ENCODE data around the gene AP3D1.

The AP3D1 gene

DNA sequence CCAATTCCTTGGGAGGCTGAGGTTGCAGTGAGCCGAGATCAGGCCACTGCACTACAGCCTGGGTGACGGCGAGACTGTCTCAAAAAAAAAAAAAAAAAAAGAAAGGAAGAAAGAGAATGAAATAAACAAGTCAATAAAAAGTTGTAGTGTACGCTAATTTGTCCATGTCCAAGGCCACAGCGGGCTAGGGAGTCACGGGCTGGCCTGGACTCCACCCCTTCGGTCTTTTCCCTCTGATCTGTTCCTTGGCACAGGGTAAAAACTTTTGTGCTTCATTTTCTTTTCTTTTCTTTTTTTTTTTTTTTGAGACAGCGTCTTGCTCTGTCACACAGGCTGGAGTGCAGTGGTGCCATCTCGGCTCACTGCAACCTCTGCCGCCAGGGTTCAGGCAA is 80.9 kb downstream of the AP3D1 start:
- no peaks in the 10 kb centered on the region for H3K9me3 ChIP-seq (ENCODE audit: control insufficient read depth, low read depth, low read length)
- no peak overlapping the region for H3K4me3 ChIP-seq (ENCODE audit: low read length)
- H3K9ac ChIP-seq (ENCODE audit: low read length), result no peak overlapping the region
- no peak overlapping the region for H3K27ac ChIP-seq (ENCODE audit: low read length)
- no peaks in the 10 kb centered on the region for H3K36me3 ChIP-seq (ENCODE audit: control insufficient read depth, low read depth, low read length)
- H3K4me1 ChIP-seq (ENCODE audit: control insufficient read depth, low read depth, low read length), result no peaks in the 10 kb centered on the region
- H3K27me3 ChIP-seq (ENCODE audit: control insufficient read depth, insufficient read depth, low read length), result no peaks in the 10 kb centered on the region

DNA sequence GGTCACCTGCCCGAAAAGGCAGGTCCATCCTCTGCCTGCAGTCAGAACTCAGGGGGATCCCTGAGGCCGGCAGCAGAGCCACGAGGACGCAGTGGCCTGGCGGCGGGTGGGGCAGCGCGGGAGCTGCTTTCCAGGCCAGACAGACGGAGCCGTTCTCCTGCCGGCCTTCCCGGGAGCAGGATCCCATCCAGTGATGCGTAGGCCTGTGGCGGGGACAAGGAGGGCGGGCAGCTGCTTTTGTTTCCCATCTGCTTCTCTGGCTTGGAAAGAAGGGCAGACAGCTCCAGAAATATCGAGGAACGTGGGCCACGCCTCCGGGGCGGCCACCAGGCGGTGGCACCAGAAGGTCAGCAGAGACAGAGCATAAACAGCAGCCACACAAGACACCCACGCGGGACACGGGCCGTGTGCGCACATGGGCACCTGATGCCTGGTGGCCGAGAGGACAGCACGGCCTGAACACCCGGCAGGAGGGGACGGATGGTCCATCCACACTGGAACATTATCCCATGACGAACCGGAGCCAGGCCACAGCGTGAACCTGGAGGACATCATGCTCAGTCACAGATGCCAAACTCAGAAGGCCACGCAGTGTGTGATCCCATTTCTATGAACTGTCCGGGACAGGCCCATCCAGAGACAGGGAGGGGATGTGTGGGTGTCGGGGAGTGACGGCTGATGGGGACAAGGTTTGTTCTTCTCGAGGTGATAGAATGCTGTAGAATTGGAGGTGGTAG is 86.4 kb downstream of the AP3D1 start:
- Histone ChIP-seq H3K27ac (ENCODE audit: low read length) (no peak overlapping the region), H3K9ac (ENCODE audit: low read length) (no peak overlapping the region), H3K9me3 (ENCODE audit: control insufficient read depth, low read depth, low read length) (no peaks in the 10 kb centered on the region), H3K4me1 (ENCODE audit: control insufficient read depth, low read depth, low read length) (peaks cover 14% of the 10 kb centered on the region), H3K27me3 (ENCODE audit: control insufficient read depth, insufficient read depth, low read length) (no peaks in the 10 kb centered on the region), H3K4me3 (ENCODE audit: low read length) (no peak overlapping the region), H3K36me3 (ENCODE audit: control insufficient read depth, low read depth, low read length) (no peaks in the 10 kb centered on the region)

DNA sequence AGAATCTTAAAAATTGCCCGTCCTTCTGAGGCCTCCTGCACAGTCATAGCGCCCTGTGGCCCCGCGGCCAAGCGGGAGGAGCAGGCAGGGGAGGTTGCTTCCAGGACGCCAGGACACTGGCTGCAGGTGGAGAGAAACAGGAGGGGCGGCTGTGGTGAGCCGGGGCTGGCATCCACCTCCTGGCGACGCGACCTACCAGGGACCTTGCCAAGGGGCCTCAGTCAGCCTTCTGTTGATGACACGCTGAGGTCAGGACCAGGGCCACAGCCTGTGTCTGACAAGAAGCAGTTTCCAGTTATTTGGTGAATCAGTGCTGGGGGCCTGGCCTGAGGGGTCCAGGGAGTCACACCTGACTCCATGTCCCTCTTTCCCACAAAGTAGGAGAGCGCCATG is 87.0 kb downstream of the AP3D1 start:
- no peak overlapping the region for H3K27ac ChIP-seq (ENCODE audit: low read length)
- H3K9ac ChIP-seq (ENCODE audit: low read length), result no peak overlapping the region
- no peaks in the 10 kb centered on the region for H3K9me3 ChIP-seq (ENCODE audit: control insufficient read depth, low read depth, low read length)
- peaks cover 14% of the 10 kb centered on the region for H3K4me1 ChIP-seq (ENCODE audit: control insufficient read depth, low read depth, low read length)
- H3K4me3 ChIP-seq (ENCODE audit: low read length), result no peak overlapping the region
- no peaks in the 10 kb centered on the region for H3K27me3 ChIP-seq (ENCODE audit: control insufficient read depth, insufficient read depth, low read length)
- no peaks in the 10 kb centered on the region for H3K36me3 ChIP-seq (ENCODE audit: control insufficient read depth, low read depth, low read length)

DNA sequence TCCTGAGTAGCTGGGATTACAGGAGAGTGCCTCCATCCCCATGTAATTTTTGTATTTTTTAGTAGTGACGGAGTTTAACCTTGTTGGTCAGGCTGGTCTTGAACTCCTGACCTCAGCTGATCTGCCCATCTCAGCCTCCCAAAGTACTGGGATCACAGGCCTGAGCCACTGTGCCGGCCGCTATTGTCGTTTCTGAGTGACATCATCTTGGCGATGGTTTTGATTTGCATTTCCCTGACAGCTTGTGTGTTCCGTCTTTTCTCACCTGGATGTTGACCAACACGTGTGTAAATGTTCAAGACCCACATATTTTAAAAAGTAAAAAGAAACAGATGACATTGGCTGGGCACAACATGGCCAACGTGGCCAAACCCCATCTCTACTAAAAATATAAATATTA is 87.5 kb downstream of the AP3D1 start:
- Histone ChIP-seq H3K27ac (ENCODE audit: low read length) (no peak overlapping the region), H3K9ac (ENCODE audit: low read length) (no peak overlapping the region), H3K27me3 (ENCODE audit: control insufficient read depth, insufficient read depth, low read length) (no peaks in the 10 kb centered on the region), H3K9me3 (ENCODE audit: control insufficient read depth, low read depth, low read length) (no peaks in the 10 kb centered on the region), H3K4me3 (ENCODE audit: low read length) (no peak overlapping the region), H3K4me1 (ENCODE audit: control insufficient read depth, low read depth, low read length) (peaks cover 14% of the 10 kb centered on the region), H3K36me3 (ENCODE audit: control insufficient read depth, low read depth, low read length) (no peaks in the 10 kb centered on the region)

DNA sequence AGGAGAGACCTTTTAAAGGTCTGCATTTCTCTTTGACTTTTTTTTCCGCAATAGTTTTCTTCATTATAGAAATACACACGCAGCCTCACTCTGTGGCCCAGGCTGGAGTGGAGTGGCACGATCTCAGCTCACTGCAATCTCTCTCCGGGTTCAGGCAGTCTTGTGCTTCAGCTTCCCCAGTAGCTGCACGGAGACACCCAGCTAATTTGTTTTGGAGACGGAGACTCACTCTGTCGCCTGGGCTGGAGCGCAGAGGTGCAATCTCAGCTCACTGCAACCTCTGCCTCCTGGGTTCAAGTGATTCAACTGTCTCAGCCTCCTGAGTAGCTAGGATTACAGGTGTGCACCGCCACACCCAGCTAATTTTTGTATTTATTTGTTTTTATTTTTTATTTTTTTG is 88.6 kb downstream of the AP3D1 start:
- Histone ChIP-seq H3K27ac (ENCODE audit: low read length) (no peak overlapping the region), H3K4me3 (ENCODE audit: low read length) (no peak overlapping the region), H3K4me1 (ENCODE audit: control insufficient read depth, low read depth, low read length) (peaks cover 14% of the 10 kb centered on the region), H3K36me3 (ENCODE audit: control insufficient read depth, low read depth, low read length) (no peaks in the 10 kb centered on the region), H3K9me3 (ENCODE audit: control insufficient read depth, low read depth, low read length) (no peaks in the 10 kb centered on the region), H3K9ac (ENCODE audit: low read length) (no peak overlapping the region), H3K27me3 (ENCODE audit: control insufficient read depth, insufficient read depth, low read length) (no peaks in the 10 kb centered on the region)

DNA sequence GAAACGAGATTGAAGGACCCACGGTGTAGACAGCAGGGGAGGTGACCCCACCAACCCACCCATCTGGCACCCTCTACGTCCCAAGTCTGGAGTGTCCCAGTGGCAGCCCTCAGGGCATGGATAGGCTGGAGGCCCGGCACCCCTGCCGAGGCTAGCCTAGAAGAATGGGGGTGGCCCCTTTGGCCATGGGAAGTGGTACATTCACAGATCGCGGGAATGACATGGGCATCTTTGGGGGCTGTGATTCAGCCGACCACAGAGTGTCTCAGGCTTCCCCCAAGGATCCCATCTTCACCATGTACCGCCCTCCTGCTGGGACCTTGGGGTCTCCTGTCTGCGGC is 89.0 kb downstream of the AP3D1 start:
- peak overlapping the region; percentile 72 for H3K27ac ChIP-seq (ENCODE audit: low read length)
- peak overlapping the region; percentile 72 for H3K9ac ChIP-seq (ENCODE audit: low read length)
- no peaks in the 10 kb centered on the region for H3K27me3 ChIP-seq (ENCODE audit: control insufficient read depth, insufficient read depth, low read length)
- no peaks in the 10 kb centered on the region for H3K36me3 ChIP-seq (ENCODE audit: control insufficient read depth, low read depth, low read length)
- no peaks in the 10 kb centered on the region for H3K9me3 ChIP-seq (ENCODE audit: control insufficient read depth, low read depth, low read length)
- H3K4me3 ChIP-seq (ENCODE audit: low read length), result peak overlapping the region; percentile 81
- peaks cover 14% of the 10 kb centered on the region for H3K4me1 ChIP-seq (ENCODE audit: control insufficient read depth, low read depth, low read length)

DNA sequence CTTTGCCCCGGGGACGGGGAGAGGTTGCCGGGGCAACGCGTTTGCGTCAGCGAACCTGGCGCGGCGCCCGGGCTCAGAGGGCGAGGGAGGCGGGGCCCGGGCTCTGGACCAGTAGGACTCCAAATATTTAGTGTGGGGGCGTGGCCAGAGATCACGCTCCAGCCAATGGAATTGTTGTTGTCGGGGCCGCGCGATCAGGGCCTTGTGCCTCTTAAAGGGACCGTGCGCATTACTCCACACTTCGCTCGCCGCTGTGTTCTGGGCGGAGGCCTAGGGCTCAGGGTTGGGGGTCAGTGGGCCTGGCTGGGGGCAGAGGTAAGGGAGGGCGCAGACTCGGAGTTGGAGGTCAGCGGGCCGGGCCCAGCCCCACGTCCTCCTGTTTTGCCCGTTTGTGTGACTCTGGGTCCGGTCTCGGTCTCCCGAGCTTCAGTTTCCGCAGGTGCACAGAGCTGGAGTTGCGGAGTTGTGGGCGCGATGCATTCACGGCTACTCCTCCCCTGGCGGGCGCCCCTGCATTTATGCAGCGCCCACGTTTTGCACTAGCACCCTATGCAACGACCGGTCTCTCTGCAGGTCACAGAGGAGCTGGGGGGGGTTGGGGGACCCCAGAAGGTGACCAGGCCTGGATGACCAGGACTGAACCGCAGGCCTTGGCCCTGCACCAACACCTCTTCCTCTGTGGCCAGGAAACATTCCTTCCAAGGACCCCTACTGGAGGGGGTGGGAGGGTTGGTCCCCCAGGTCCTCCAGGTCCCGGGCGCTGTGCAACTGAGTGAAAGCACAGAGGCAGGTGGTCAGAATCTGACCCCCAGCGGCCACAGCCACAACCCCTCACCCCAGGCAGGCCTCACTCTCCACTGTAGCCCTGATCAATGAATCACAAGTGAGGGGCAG is 89.6 kb downstream of the AP3D1 start:
- no peaks in the 10 kb centered on the region for H3K27me3 ChIP-seq (ENCODE audit: control insufficient read depth, insufficient read depth, low read length)
- H3K4me1 ChIP-seq (ENCODE audit: control insufficient read depth, low read depth, low read length), result peaks cover 14% of the 10 kb centered on the region
- no peaks in the 10 kb centered on the region for H3K36me3 ChIP-seq (ENCODE audit: control insufficient read depth, low read depth, low read length)
- H3K9ac ChIP-seq (ENCODE audit: low read length), result peak overlapping the region; percentile 72
- H3K27ac ChIP-seq (ENCODE audit: low read length), result peak overlapping the region; percentile 72
- no peaks in the 10 kb centered on the region for H3K9me3 ChIP-seq (ENCODE audit: control insufficient read depth, low read depth, low read length)
- peak overlapping the region; percentile 81 for H3K4me3 ChIP-seq (ENCODE audit: low read length)

DNA sequence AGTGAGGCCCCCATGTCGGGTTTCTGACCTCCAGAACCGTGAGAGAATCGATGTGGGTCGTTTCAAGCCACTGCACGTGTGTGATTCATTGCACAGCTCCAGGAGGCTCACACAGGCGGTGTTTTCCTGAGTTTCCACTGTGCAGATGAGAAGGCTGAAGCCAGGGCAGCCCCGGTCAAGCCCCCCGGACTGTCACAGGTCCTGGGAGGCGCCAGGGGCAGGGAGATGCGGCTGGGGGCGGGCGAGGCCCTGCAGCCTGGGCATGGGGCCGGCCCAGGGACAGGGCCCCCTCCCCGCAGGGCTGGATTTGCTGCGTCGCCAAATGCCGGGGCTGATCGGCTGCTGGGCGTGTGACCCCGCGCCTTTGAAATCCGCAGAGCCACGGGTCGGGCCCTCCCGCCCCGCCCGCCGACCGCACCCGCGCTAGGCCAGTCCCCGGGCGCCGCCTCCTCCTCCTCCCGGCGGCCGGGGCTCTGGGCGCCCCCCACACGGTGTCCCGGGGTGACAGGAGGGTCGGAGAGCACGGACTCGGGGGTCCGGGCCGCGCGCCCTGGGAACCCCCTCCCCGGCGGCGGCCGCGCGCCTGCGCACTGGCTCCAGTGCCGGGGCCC is 90.4 kb downstream of the AP3D1 start:
- Histone ChIP-seq H3K27ac (ENCODE audit: low read length) (peak overlapping the region; percentile 67), H3K36me3 (ENCODE audit: control insufficient read depth, low read depth, low read length) (no peaks in the 10 kb centered on the region), H3K9ac (ENCODE audit: low read length) (peak overlapping the region; percentile 72), H3K4me3 (ENCODE audit: low read length) (peak overlapping the region; percentile 81), H3K9me3 (ENCODE audit: control insufficient read depth, low read depth, low read length) (no peaks in the 10 kb centered on the region), H3K27me3 (ENCODE audit: control insufficient read depth, insufficient read depth, low read length) (no peaks in the 10 kb centered on the region), H3K4me1 (ENCODE audit: control insufficient read depth, low read depth, low read length) (peaks cover 14% of the 10 kb centered on the region)

DNA sequence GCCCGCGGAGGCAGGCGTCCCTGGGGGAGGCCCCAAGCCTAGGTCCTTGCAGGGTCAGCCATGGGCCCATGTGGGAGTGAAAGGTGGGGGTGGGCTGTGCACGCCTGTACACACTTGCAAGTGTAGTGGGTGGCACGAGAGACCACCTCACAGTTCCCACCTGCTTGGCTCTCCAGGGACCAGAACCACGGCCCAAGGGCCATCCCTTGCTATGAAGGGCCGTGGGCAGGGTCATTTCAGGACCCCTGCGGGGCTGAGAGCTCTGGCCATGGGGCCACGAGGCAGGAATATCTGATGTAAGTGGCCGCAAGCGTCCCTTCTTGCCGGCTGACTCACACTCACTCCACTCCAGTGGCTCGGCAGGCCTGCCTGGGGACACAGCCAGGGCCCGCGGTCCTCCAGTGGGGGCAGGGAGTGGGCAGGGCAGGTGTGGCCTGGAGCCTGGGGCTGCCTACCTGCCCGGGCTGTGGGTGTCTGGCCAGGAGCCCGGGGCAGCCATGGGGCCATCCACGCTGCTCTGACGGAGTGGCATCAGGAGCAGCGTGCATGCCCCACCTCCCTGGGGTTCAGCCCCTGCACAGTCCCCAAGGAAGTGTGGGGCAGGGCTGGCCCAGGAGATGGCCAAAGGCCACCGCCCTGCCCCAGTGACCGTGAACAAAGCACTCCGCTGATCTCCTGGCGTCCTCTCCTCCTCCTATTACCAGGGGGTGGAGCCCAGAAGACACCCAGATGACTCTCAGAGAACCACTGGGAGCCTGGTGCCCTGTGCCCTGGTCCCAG is 91.8 kb downstream of the AP3D1 start:
- no peaks in the 10 kb centered on the region for H3K36me3 ChIP-seq (ENCODE audit: control insufficient read depth, low read depth, low read length)
- no peaks in the 10 kb centered on the region for H3K9me3 ChIP-seq (ENCODE audit: control insufficient read depth, low read depth, low read length)
- H3K9ac ChIP-seq (ENCODE audit: low read length), result no peak overlapping the region
- H3K4me3 ChIP-seq (ENCODE audit: low read length), result no peak overlapping the region
- H3K27ac ChIP-seq (ENCODE audit: low read length), result no peak overlapping the region
- H3K4me1 ChIP-seq (ENCODE audit: control insufficient read depth, low read depth, low read length), result peaks cover 14% of the 10 kb centered on the region
- H3K27me3 ChIP-seq (ENCODE audit: control insufficient read depth, insufficient read depth, low read length), result no peaks in the 10 kb centered on the region

DNA sequence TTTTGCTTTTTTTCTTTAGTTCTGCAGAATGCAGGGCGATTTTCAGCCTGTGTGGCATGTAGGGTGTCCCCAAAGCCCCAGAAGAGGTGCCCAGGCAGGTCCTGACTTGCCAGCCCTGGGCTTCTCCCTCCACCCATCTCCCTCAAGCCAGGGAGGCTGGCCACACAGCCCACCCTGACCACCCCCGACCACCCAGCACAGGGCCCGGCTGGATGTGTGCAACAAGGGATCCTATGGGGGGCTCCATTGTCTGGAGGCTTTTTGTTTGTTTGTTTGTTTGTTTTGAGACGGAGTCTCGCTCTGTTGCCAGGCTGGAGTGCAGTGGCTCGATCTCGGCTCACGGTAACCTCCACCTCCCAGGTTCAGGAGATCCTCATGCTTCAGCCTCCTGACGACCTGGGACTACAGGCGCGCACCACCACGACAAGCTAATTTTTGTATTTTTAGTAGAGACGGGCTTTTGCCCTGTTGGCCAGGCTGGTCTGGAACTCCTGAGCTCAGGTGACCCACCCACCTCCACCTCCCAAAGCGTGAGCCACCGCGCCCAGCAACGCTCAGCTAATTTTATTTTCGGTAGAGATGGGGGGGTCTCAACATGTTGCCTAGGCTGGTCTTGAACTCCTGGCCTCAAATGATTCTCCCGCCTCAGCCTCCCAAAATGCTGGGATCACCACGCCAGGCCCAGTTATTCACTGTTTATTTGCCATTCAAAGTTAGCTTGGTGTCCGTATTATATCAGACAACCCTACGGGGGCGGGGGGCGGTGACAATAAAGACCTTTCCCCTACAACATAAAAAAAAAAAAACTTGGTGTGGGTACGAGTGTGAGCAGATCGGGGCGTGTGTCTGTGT is 92.6 kb downstream of the AP3D1 start:
- no peak overlapping the region for H3K27ac ChIP-seq (ENCODE audit: low read length)
- H3K4me1 ChIP-seq (ENCODE audit: control insufficient read depth, low read depth, low read length), result peaks cover 14% of the 10 kb centered on the region
- no peak overlapping the region for H3K4me3 ChIP-seq (ENCODE audit: low read length)
- no peak overlapping the region for H3K9ac ChIP-seq (ENCODE audit: low read length)
- no peaks in the 10 kb centered on the region for H3K36me3 ChIP-seq (ENCODE audit: control insufficient read depth, low read depth, low read length)
- H3K27me3 ChIP-seq (ENCODE audit: control insufficient read depth, insufficient read depth, low read length), result no peaks in the 10 kb centered on the region
- H3K9me3 ChIP-seq (ENCODE audit: control insufficient read depth, low read depth, low read length), result no peaks in the 10 kb centered on the region

Data from iPS-18a (cell line).